GM18499 (cell line): ENCODE data around the gene STIM2.
"Not testable (repeated sequence)": the region's sequence is repeated elsewhere in the genome, so short reads cannot be mapped to it uniquely, and the experiment has no call there.

Experiments used
- ATAC-seq: cut with Tn5 transposase; IDR thresholded peaks from one replicate; pipeline ENCODE4 v1.9.1; 2021; ENCODE audit warnings: moderate number of reproducible peaks; ENCODE audit not compliant: insufficient read depth, unreplicated experiment

Gene STIM2

GRCh38 chr4:26893491-26893890 lies 32.9 kb downstream of the STIM2 start:
- no peak for ATAC-seq

- not testable (repeated sequence) for ATAC-seq
Measured at GRCh38 chr4:26894881-26895280, 34.2 kb downstream of the STIM2 start.

GRCh38 chr4:26896636-26897035 lies 36.0 kb downstream of the STIM2 start:
- no peak for ATAC-seq

GRCh38 chr4:26899991-26900390 lies 39.4 kb downstream of the STIM2 start:
- ATAC-seq, result no peak

- no peak for ATAC-seq
Measured at GRCh38 chr4:26900765-26901164, 40.1 kb downstream of the STIM2 start.

- ATAC-seq, result no peak
Measured at GRCh38 chr4:26905172-26905571, 44.5 kb downstream of the STIM2 start.

- ATAC-seq, result no peak
Measured at GRCh38 chr4:26907731-26908599, 47.3 kb downstream of the STIM2 start.

GRCh38 chr4:26909369-26909768 lies 48.7 kb downstream of the STIM2 start:
- no peak for ATAC-seq

GRCh38 chr4:26911254-26911653 lies 50.6 kb downstream of the STIM2 start:
- no peak for ATAC-seq

GRCh38 chr4:26912069-26912468 lies 51.4 kb downstream of the STIM2 start:
- ATAC-seq, result no peak

- ATAC-seq, result no peak
Measured at GRCh38 chr4:26912810-26913209, 52.2 kb downstream of the STIM2 start.

GRCh38 chr4:26916195-26916594 lies 55.6 kb downstream of the STIM2 start:
- ATAC-seq, result no peak

- ATAC-seq, result no peak
Measured at GRCh38 chr4:26930964-26931363, 70.3 kb downstream of the STIM2 start.

- no peak for ATAC-seq
Measured at GRCh38 chr4:26931451-26931850, 70.8 kb downstream of the STIM2 start.

- ATAC-seq, result no peak
Measured at GRCh38 chr4:26931966-26932365, 71.3 kb downstream of the STIM2 start.

GRCh38 chr4:26935397-26935796 lies 74.8 kb downstream of the STIM2 start:
- ATAC-seq, result no peak

GRCh38 chr4:26936284-26937065 lies 75.8 kb downstream of the STIM2 start:
- no peak for ATAC-seq

GRCh38 chr4:26937139-26937538 lies 76.5 kb downstream of the STIM2 start:
- no peak for ATAC-seq

- no peak for ATAC-seq
Measured at GRCh38 chr4:26937567-26937966, 76.9 kb downstream of the STIM2 start.

- ATAC-seq, result no peak
Measured at GRCh38 chr4:26938516-26938915, 77.9 kb downstream of the STIM2 start.

- ATAC-seq, result no peak
Measured at GRCh38 chr4:26941951-26942350, 81.3 kb downstream of the STIM2 start.
